Testis (tissue), 2 donors: ENCODE results near the gene KRTAP2-4.
"Not testable (repeated sequence)": the region's sequence is repeated elsewhere in the genome, so short reads cannot be mapped to it uniquely, and the experiment has no call there.

Source experiments
- CTCF ChIP-seq, 3 experiments: fragments of 450-650 bp in 2 of 3; fragments of 200-600 bp in 1 of 3; sonication (generic) in 1 of 3; IDR thresholded peaks; one replicate each; pipeline ENCODE4 v1.5.1; 2016 to 2019; ENCODE audit warnings: antibody characterized with exemption in 3 of 3, mild to moderate bottlenecking in 2 of 3, moderate library complexity in 1 of 3
- POLR2A ChIP-seq: fragments of 450-650 bp; IDR thresholded peaks from one replicate; pipeline ENCODE4 v1.6.1; 2017; ENCODE audit warnings: antibody characterized with exemption, mild to moderate bottlenecking, moderate library complexity

- TF ChIP-seq CTCF (IDR thresholded peaks at IDR 0.05); POLR2A: not testable (repeated sequence)
Measured at GRCh38 chr17:41055130-41055529, 10.5 kb downstream of the KRTAP2-4 start, which contains the start of gene KRTAP2-2.
